ENCODE results near the gene NCBP3.
"Not testable (repeated sequence)": the region's sequence is repeated elsewhere in the genome, so short reads cannot be mapped to it uniquely, and the experiment has no call there.

Gene NCBP3

GRCh38 chr17:3848229-3848835 lies 2.3 kb upstream of the NCBP3 start:
- Mint-ChIP-seq H3K36me3 (ENCODE audit: low read depth) (peaks cover 10% of the 10 kb centered on the region), H3K27ac (no peak overlapping the region)

GRCh38 chr17:3847165-3847670 lies 1.2 kb upstream of the NCBP3 start:
- Mint-ChIP-seq H3K27me3 (ENCODE audit: low read depth) (peaks cover 8% of the 10 kb centered on the region), H3K27ac (no peak overlapping the region), H3K4me3 (peak overlapping the region; percentile 64 to 97 (median 97)), H3K36me3 (ENCODE audit: low read depth) (peaks cover 12% of the 10 kb centered on the region), H3K4me1 (peaks cover 14% of the 10 kb centered on the region), H3K9me3 (no peaks in the 10 kb centered on the region)
- no peak for TF ChIP-seq CTCF (IDR thresholded peaks at IDR 0.05; ENCODE audit: unreplicated experiment in 3 of 3)

More at GRCh38 chr17:3848229-3848835, 2.3 kb upstream of the NCBP3 start:
- Mint-ChIP-seq H3K4me3 (no peak overlapping the region), H3K27me3 (ENCODE audit: low read depth) (peaks cover 8% of the 10 kb centered on the region), H3K4me1 (peaks cover 14% of the 10 kb centered on the region), H3K9me3 (no peaks in the 10 kb centered on the region)
- no peak for TF ChIP-seq CTCF (IDR thresholded peaks at IDR 0.05; ENCODE audit: unreplicated experiment in 3 of 3)

- Mint-ChIP-seq H3K36me3 (ENCODE audit: low read depth) (peaks cover 12% of the 10 kb centered on the region), H3K4me1 (peaks cover 14% of the 10 kb centered on the region), H3K27me3 (ENCODE audit: low read depth) (peaks cover 1% of the 10 kb centered on the region), H3K27ac (peak overlapping the region in 2 of 3 experiments; percentile 60 to 93), H3K9me3 (no peaks in the 10 kb centered on the region), H3K4me3 (peak overlapping the region; percentile 95 to 97 (median 97))
- peak in 1 of 3 experiments; percentile 20 for TF ChIP-seq CTCF (IDR thresholded peaks at IDR 0.05; ENCODE audit: unreplicated experiment in 3 of 3)
Observed at GRCh38 chr17:3846437-3847164, 555 bp upstream of the NCBP3 start.

GRCh38 chr17:3845291-3845620 lies 790 bp downstream of the NCBP3 start:
- Mint-ChIP-seq H3K27me3 (ENCODE audit: low read depth) (no peaks in the 10 kb centered on the region), H3K9me3 (no peaks in the 10 kb centered on the region), H3K27ac (peak overlapping the region; percentile 70 to 97 (median 93)), H3K4me1 (peaks cover 14% of the 10 kb centered on the region), H3K4me3 (peak overlapping the region; percentile 95 to 97 (median 97)), H3K36me3 (ENCODE audit: low read depth) (peaks cover 23% of the 10 kb centered on the region)
- TF ChIP-seq CTCF (IDR thresholded peaks at IDR 0.05; ENCODE audit: unreplicated experiment in 3 of 3) = no peak

- H3K4me1 Mint-ChIP-seq = peaks cover 14% of the 10 kb centered on the region
- H3K27ac Mint-ChIP-seq = peak overlapping the region in 2 of 3 experiments; percentile 27 to 49
- not testable (repeated sequence) for H3K27me3 Mint-ChIP-seq (ENCODE audit: low read depth); H3K9me3 Mint-ChIP-seq
- peak overlapping the region; percentile 95 to 97 (median 97) for H3K4me3 Mint-ChIP-seq
- H3K36me3 Mint-ChIP-seq (ENCODE audit: low read depth) = peaks cover 30% of the 10 kb centered on the region
Observed at GRCh38 chr17:3844556-3844955, 1.5 kb downstream of the NCBP3 start.

- Mint-ChIP-seq H3K4me3 (peak overlapping the region; percentile 95 to 97 (median 97)), H3K4me1 (peaks cover 14% of the 10 kb centered on the region), H3K36me3 (ENCODE audit: low read depth) (peaks cover 33% of the 10 kb centered on the region), H3K9me3 (no peaks in the 10 kb centered on the region), H3K27me3 (ENCODE audit: low read depth) (no peaks in the 10 kb centered on the region), H3K27ac (peak overlapping the region; percentile 19 to 52 (median 49))
- peak in 2 of 3 experiments; percentile 43 to 45 for TF ChIP-seq CTCF (IDR thresholded peaks at IDR 0.05; ENCODE audit: unreplicated experiment in 3 of 3)
Observed at GRCh38 chr17:3843935-3844516, 2.0 kb downstream of the NCBP3 start.
